HG02623 (cell line): ENCODE measurements around the gene KPNA4.

ENCODE experiments used
- ATAC-seq: cut with Tn5 transposase; IDR thresholded peaks from one replicate; pipeline ENCODE4 v1.9.1; 2021; ENCODE audit warnings: moderate library complexity; ENCODE audit not compliant: unreplicated experiment

KPNA4 gene

DNA sequence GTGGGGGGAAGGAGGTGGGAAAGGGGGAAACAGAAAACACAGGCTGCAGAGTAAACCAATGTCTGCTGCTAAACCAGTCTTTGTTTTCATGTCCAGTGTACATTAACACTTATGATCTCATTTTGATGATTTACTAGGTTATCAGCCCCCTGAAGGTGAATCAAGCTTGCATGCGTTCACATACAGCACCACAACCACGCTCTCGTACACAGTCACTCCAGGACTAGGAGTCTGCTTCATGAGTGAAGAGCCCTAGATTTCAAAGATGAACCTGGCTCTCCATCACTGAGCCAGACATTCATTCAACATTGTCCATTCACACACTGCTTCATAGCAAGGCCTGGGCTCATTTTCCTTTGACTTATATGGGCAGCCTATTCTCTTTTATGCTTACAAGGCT lies 64.0 kb downstream of the KPNA4 start:
- ATAC-seq = no peak

DNA sequence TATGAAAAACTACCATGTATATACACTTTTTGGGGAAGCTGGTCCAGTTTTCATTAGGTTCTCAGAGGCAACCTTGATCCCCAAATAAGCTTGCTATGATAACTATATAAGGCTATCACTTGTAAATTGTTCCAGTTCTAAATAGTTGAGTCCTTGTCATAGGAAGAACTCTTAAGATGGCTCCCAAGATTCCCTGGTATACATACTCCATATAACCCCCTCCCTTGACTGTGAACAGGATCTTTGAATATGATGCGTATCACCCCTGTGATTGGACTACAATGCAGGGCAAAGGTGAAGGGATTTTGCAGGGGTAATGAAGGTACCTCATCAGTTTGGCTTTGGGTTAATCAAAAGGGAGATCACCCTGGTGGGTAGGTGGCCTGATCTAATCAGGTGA lies 67.2 kb downstream of the KPNA4 start:
- no peak for ATAC-seq

DNA sequence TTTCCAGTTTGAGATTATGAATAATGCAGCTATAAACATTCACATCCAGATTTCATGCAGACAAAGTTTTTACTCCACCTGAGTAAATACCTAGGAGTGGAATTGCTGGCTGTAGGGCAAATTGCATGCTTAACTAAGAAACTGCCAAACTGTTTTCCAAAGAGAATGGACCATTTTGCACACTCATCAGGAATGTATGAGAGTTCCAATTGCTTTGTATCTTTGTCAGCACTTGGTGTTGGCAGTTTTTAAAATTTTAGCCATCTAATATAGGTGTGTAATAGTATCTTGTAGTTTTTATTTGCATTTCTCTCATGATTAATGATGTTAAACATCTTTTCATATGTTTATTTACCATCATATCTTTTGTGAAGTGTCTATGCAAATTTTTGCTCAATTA lies 75.2 kb downstream of the KPNA4 start:
- no peak for ATAC-seq

DNA sequence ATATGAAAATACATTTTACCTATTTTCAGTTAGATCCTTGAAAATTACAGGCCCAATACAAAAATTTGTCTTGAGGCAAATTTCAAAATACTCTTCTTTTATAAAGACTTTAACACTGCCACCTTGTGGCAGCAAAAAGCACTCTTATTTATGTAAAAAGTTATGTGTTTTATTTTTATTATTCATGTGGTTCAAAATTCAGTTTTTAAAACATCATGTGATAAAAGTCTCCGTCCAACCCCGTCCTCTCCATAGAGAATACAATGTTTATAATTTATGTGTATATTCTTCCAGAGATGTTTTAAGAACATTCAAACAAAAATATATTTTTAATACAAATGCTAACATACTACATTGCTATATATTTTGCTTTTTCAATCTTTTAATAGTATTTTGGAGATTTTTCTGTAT lies 78.9 kb downstream of the KPNA4 start:
- ATAC-seq = no peak

DNA sequence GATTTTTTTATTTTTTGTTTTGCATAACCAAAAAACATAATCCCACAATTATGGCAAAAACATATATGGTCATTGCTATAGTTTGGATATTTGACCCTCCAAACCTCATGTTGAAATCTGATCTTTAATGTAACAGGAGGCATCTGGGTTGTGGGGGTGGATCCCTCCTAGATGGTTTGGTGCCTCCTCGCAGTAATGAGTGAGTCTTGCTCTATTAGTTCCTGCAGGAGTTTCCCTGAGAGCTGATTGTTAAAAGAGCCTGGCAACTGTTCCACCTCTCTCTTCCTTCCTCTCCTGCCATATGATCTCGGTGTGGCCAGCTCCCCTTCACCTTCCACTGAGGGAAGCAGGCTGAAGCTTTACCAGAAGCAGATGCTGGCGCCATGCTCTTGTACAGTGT lies 82.6 kb downstream of the KPNA4 start:
- ATAC-seq = no peak

DNA sequence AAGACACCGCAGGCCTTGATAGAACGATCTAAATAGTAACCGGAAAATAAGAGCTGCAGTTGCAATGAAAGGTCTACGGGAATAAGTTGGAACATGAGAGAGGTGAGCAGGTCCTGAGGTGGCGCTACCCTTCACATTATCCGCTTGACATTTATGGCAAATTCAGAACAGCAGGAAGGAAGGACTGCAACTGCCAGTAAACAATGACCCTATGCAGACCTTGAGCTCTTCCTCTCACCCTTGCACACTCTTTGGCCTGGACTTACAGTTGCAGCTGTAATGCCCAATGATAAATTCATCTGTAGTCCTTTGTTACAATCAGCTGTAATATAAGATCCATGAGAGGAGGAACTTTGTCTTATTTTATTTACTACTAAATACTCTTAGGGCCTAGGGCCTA lies 83.5 kb downstream of the KPNA4 start:
- ATAC-seq = no peak

DNA sequence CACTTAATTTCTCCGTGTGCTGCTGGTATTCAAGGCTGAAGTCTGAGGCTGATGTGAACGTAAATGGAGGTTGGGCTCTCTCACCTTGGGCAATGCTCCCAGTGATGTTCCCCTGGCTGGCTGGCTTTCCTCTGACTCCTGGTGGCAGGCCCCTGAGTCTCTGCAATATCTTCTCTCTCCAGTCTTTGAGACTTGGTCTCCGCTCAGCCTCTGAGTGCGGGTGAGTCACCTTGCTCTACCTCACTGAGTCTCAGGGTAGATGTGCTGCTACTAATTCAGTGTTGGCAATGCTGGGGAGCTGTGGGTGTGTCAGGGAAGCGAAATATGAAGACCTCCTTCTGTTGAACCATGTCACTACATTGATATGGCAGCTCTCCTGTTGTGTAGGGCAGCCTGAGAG lies 84.4 kb downstream of the KPNA4 start:
- no peak for ATAC-seq

DNA sequence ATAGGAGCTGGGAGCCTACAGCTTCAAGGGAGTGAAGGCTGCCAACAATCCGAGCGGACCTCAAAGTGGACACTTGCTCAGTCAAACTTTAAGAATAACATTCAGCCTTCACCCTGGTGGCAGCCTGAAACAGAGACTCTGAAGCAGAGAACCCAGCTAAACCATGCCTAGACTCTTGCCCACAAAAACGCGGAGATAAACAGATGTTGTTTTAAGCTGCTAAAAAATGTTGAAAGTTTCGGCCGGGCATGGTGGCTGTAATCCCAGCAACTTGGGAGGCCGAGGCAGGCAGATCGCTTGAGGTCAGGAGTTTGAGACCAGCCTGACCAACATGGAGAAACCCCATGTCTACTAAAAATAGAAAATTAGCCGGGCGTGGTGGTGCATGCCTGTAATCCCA lies 86.0 kb downstream of the KPNA4 start:
- no peak for ATAC-seq

DNA sequence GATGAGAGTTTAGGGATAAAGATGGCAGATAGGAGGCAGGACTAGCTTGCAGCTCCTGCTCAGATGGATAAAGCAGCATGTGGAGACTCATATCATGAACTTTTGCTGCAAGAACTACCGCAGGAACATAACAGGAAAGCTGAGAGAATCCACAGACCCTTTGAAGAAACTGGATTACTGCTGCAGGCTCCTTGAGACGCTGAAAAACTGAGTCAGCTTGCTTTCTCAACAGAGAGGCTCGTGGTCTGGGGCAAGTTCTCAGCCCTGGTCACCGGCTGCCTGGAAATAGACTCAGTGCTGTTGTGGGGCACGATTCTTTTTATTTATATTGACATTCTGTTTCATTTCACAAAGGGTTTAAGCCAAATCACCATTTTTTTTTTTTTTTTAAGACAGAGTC lies 87.0 kb downstream of the KPNA4 start:
- ATAC-seq = no peak

DNA sequence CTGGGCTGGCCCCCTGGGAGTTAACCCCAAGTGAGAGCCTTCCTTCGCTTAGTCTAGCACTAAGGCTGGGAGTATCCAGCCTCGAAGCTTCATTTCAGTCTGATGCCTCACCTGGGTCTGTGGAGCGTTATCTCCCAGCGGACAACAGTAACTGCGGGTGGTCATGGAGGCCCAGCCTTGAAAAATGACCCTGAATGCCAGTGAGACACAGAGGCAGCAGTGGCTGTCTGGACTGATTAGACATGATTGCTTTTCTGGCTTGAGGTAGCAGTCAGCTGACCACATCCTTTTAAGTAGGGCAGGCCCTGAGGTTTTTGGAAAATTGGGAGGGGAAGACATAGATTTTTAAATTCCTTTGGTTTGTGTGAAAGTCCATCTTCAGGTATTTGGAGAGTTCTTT lies 87.6 kb downstream of the KPNA4 start:
- ATAC-seq = no peak

DNA sequence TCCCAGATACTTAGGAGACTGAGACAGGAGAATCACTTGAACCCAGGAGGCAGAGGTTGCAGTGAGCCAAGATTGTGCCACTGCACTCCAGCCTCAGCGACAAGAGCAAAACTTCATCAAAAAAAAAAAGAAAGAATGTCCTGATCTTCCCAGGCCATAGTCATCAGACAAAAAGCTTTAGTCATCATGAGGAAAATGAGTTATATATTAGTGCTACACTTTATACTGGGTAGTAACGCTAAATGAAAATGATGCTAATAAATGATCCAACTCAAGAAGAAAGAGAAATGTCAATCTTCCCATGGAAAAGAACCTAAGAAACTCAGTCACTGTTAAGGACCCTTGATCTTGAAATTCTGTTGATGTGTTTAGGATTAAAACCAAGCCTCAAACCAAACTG lies 89.5 kb downstream of the KPNA4 start:
- ATAC-seq = no peak

DNA sequence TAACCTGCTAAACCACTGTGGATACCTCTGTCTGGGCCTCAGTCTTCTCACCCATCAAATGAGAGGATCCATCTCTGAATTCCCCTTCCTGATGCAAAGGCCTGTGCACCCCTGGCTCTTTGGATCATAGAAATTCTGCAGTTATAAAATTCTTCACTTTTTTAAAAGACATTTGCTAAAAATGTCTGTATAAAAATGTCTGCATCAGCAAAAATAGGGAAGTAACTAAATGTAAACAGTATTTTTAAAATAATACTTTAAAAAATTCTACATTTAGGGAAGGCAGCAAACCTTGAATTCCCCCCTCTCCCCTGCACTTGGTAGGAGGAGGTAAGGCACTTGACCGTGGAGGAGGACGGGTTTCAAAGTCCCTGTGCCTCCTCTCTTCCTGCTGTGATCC lies 90.2 kb downstream of the KPNA4 start:
- ATAC-seq = no peak

DNA sequence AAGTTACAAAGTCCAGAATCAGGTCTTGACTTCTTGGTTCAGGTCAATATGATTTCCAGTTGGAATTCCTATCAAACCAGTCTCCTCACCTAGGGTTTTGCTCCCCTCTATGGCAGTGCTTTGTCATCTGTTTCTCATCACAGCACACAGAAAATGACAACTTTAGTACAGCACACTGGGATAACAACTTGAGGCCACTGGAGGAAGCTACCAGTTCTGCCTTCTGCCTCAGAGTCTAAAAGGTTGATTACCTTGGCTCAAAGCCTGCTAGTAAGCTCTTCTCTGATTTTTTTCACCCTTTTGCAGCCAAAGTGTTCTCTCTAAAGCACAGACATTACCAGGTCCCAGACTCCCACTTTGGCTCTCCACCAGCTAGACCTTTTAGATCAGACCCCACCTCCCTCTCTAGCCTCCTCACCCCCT lies 90.9 kb downstream of the KPNA4 start:
- ATAC-seq = no peak

DNA sequence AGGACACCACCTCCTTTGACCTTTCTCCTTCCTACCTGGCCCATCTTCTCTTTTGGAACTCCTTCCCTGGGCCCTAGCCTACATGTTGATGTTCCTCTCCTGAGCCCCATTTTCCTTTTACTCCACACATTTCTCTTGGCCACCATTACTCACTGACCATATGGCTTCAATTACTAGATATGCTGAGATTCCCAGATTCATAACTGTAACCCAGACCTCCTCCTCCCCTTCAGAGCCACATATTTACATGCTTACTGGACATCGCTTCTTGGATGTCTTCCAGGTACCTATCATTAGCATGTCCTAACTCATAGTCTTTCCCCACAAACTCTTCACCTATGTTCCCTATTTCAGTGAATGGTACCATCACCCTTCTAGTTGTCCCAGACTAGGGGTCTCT lies 91.4 kb downstream of the KPNA4 start:
- ATAC-seq = no peak

DNA sequence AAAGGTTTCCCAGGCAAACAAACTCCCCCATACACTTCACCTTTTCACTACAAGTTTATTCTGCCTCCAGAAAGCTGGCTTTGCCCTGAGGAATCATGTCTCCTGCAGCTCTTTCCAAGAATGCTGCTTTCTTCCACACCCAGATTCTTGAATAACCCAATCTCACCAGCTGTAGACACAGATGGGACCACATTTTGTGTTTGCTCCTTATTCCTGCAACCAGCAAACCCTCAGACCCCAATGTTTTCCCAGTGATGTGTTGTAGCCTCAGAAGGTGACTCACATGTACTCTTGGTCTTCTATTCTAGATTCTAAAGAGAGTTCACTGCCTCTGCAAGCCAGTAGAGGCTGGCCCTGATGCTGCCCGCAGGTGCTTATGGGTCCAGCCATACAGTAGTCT lies 92.2 kb downstream of the KPNA4 start:
- no peak for ATAC-seq

DNA sequence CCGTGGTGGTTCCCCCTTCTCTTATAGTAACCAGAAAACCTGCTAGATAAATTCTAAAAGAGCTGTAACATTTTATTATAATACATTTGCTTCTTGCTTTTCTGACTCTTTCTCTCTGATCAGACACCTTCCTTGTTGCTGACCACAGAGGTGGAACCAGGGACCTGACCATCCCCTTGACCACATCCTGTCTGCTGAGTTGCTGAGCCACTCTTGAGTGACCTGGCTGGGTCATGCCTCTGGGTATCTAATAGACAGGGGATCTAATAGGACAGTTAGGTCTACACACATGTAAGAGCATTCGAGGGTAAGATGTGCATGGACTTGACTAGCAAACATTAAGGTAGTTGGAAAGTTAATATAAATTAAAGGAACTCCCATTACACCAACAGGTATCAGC lies 93.0 kb downstream of the KPNA4 start:
- ATAC-seq = no peak

DNA sequence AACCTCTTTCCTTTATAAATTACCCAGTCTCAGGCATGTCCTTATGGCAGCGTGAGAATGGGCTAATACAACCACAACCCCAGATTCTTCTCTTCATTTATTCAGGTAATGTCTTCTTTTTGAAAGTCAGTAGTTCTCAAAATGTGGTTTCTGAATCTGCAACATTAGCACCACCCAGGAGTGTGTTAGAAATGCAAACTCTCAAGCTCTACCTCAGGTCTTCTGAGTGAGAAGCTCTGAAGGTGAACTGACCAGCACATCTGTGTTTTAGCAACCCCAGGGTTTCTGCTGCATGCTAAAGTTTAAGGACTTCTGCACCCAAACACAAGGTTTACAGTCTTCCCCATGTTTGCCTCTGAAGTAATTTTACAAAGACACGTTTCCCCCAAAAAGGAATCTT lies 93.5 kb downstream of the KPNA4 start:
- no peak for ATAC-seq

DNA sequence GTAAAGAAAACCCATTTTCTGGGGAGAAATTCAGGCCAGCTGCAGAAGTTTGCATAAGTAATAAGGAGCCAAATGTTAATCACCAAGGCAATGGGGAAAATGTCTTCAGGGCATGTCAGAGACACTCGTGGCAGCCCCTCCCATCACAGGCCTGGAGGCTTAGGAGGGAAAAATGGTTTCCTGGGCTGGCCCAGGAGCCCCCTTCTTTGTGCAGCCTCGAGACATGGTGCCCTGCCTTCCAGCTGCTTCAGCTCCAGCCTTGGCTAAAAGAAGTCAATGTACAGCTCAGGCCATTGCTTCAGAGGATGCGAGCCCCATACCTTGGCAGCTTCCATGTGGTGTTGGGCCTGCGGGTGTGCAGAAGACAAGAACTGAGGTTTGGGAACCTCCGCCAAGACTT lies 95.2 kb downstream of the KPNA4 start:
- no peak for ATAC-seq

DNA sequence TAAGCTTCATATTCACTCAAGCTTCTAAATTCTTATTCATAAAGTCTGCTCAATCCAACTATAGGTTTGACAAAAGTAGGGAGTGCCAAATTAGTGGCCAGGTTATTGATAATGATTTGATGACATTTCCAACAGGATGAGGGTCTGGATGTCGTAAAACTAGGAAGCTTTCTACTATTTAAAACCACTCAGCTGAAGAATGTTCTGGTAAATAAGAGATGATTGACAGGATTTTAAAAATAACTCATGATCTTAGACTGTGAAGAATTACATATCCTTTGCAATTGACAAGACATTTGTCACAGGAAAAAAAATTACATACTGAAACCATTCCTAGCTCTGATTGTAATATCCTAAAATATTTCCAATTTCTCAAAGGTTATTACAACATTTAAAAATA lies 100.4 kb downstream of the KPNA4 start:
- no peak for ATAC-seq

DNA sequence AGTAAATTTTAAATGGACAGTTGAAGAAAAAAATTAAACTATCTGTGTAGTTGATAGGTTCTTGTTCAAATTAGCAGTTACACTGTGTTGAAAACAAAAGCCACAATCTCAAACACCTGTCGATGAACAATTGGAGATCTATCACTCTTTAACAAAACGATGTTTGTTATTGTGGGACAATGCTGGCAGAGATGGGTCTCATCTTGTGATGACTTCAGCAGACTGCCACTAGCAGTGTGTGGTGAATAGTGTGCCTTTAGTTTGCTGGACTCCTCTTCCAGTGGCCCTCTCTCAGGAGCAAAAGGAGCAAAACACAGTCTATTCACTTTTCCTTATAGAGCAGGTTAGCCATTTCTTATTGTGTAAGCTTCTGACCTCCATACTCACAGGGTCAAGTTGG lies 101.0 kb downstream of the KPNA4 start:
- no peak for ATAC-seq

DNA sequence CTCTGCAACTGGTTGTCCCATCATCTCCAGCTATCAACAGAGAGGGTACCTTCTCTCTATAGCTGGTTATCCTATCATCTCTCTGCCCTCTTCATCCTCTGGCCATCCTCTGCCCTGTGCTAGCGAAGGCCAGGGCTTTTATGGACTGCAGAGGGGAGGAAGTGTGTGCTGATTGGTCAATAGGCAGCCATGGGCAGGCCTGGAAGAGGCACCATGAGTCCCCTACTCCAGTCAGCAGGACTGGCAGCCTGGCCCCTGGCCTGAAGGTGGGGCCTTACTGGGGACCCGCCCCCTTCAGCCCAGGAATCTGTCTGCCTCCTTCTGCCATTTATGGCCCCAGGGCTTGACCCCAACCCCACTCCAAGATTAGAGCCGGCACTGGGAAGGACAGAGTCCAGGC lies 105.3 kb downstream of the KPNA4 start:
- no peak for ATAC-seq

DNA sequence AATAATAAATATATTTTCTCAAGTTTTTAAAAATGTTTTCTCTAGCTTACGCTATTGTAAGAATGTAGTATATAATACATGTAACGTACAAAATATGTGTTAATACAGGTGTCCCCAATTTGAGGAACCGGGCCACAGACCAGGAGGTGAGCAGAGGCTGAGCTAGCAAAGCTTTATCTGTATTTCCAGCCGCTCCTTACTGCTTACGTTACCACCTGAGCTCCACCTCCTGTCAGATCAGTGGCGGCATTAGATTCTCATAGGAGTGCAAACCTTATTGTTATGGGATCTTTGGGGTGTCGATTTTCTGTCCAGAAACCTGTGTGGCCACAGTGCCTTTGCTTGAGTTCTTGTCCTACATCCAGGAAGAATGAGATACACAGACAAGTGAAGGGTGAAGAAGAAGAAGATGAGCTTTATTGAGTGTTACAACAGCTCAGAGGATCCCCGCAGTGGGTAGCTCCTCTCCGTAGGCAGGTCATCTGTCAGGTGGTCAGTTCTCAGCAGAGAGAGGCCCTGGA lies 105.9 kb downstream of the KPNA4 start:
- ATAC-seq = no peak

DNA sequence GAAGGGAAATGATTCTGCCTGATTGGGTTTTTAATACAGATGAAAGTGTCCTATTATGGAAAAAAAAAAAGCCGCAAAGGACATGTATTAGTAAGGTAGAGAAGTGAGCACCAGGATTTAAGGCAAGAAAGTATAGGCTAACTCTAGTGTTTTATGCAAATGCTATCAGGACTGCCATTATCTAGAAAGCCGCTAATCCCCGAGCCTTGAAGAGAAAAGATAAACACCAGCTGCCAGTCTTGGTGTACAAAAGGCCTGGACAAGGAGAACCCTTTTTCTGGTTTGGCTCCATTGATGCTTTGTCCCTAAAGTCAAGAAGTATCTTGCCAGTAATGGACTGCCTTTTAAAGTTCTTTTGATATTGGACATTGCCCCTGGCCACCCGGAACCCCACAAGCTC lies 107.2 kb downstream of the KPNA4 start:
- no peak for ATAC-seq

DNA sequence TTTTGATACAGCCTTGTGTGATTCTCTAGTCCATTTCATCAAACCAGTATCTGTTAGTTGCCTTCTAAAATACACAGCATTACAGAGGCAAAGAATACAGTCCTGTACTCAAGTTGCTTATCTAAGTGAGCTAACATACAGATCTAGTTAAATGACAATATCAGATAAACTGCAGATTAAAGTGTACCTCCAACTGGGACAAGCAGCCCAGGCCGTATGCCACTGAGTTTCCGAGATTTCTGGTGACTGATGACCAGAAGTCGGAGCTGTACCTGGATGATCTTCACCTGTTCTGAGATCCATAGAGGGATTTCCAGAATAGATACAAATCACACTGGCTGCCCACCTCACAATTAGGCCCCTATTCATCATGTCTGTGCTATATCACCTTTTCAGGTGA lies 109.5 kb downstream of the KPNA4 start:
- no peak for ATAC-seq
